M059J (cell line): ENCODE results near the gene RHOU. TPM values are rescaled to one million over a fixed set of nuclear protein-coding genes. Genes with fewer than 3 reads are reported as not detected.

Source experiments
- DNase-seq: peaks from one replicate; pipeline ENCODE4 v3.0.0-alpha.2; 2012; ENCODE audit warnings: low read depth
- total RNA-seq: library from RNA; depleted of rRNA; stranded (reverse); fragments of >200 nt; shearing (Covaris generic); gene quantifications from 2 replicates; pipeline ENCODE4 v1.2.3, GENCODE V29; 2014

RHOU gene
- total RNA-seq, 1 experiment from 2014 or later = 0.15 TPM

DNA sequence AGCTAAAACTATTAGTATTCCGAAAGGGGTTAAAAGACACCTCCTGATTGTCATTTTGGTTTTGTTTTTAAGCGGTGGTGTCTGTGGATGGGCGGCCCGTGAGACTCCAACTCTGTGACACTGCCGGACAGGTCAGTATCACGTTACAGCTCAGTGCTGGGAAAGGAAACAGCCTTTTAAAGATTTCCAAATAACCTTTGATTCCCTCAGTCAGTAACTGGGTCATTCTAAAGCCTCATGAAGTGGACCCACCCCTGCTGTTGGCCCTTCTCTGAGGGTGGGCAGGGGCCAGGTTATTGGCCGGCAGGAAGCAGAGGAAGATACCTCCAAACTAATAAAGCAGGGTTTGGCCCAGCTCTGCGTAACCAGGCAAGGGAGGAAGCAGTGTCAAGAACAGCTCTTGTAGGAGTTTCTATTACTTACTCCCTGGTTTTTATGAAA, 2.3 kb downstream of the RHOU start:
- no peak for DNase-seq

DNA sequence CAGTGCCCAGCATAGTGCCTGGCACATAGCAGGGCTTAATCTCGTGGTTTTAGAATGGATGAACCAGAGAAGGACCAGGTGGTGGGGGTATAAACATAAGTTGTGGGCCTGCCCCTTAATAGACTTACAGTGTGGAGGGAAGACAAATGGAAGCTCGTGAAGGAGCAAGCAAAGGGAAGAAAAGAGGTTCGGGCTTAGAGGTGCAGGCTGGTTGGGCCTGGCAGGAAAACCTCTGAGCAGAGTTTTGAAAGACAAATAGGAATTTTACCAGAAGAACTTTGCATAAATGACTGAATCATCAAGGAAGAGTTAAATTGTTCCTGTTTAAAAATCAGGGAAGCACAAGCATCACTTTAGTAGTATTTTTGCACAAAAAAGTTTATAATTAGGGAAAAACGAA, 4.5 kb downstream of the RHOU start:
- DNase-seq = no peak

DNA sequence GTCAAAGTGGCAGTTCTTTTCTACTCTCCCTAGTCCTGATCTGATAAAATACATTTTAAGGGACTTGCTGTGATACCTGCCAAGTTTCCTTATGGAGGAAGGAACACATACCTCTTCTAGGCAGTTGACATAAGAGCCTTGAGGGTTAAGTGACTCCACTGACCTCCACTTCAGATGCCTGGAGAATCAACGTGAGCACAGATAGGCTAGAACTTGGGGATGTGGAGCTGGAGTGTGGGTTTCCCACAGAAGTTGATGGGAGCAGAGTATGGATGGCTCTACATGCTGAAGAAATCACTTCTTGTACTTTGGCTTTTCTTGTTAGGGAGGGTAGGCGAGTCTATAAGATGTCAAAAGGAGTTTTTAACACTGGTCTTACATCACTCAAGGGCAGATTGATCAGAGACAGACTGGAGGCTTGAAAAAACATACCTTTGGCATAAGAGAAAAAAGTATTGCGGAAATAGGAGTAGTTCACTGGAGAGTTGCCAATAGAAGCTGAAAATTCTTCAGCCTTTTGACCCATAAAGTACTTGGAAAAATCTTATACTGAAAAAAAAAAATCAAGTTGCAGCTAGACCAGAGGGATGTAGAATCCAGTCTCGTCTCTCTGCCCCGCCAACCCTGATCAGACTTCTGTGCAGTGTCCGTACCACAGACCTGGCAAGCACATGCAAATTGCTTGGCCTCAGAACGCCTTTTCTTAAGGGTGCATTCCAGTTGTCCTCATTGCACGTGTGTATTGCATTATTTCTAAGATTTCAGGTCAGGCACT, 5.5 kb downstream of the RHOU start:
- no peak for DNase-seq

DNA sequence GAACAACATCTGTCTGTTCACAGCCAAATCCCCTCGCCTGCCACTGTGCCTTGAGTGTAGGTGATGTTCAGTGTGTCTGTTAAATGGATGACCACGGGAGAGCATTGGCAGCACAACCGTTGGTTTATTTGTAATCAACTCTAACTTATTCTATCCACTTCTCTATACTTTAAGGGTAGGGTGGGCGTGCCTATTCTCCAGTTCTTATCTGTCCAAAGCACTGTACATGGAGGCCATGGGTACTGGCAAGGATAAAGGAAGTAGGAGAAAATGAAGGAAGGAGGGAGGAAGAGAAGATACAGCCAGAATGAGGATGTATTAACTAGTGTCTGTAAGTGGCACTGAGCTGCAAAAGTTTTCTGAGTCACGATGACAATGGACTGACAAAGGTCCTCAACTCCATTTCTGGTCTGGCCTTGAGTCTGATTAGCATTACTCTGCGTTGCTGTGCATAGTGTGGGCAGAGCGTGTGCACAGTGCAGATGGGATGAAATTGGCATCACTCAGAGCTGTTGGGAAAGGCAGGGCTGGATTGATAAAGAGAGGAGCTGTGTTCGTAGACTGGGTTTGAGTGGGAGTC, 7.1 kb downstream of the RHOU start:
- DNase-seq = no peak

DNA sequence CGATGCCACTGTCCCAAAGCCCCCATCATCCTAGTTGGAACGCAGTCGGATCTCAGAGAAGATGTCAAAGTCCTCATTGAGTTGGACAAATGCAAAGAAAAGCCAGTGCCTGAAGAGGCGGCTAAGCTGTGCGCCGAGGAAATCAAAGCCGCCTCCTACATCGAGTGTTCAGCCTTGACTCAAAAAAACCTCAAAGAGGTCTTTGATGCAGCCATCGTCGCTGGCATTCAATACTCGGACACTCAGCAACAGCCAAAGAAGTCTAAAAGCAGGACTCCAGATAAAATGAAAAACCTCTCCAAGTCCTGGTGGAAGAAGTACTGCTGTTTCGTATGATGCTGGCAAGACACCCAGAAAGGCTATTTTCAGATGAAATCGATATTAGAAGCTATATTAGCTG, 8.1 kb downstream of the RHOU start:
- DNase-seq = no peak

DNA sequence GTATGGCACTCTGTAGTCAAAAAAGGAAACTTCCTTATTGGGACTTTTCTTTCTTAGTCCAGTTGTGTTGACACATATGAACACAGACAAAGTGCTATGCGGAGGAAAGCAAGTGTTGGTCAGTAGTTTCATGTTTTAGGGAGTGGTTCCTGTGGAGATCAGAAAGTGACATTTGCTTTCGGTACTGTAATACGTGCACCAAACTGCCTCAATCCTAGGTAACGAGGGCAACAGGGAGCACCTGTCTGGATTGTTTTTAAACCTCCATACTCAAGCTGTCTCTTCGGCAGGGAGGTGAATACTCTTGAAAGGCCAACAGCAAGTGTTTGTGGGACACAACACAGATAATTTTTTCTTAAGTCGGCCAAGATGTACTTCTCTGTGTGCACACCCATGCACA, 9.1 kb downstream of the RHOU start:
- no peak for DNase-seq

DNA sequence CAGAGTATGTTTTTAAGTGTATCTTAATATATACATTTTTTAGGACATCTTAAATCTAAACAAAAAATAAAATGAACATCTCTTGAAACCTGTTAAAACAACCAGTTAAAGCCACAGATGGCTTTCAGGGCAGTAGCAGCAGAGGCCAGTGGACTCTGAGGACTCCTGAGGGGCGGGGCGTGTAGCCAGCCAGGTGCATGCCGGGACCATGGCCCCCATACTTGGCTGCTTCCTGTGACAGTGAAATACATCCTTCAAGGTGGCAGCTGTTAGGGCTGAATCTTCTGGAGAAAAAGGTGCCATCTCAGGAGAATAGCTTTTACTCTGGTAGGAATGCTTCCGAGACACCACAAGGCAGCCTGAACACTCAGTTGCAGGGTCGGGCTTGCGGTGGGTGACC, 9.6 kb downstream of the RHOU start:
- no peak for DNase-seq

DNA sequence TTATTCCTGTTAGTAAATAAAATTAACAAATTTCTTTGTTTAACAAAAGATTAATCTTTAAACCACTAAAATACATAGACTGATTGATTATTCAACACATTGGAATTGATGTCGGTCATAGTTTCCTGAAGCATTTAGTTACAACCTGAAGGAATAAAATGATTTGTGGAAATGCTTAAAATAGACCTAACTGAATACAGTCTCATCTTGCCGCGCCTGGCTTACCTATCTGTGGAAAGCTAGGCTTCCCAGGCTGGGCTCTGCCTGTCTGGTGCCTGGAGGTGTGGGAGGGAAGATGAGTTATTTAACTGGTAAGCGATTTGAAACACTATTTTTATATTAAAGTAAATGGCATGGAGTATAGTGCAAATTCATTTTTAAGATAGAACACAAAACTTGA, 10.2 kb downstream of the RHOU start:
- DNase-seq = no peak

DNA sequence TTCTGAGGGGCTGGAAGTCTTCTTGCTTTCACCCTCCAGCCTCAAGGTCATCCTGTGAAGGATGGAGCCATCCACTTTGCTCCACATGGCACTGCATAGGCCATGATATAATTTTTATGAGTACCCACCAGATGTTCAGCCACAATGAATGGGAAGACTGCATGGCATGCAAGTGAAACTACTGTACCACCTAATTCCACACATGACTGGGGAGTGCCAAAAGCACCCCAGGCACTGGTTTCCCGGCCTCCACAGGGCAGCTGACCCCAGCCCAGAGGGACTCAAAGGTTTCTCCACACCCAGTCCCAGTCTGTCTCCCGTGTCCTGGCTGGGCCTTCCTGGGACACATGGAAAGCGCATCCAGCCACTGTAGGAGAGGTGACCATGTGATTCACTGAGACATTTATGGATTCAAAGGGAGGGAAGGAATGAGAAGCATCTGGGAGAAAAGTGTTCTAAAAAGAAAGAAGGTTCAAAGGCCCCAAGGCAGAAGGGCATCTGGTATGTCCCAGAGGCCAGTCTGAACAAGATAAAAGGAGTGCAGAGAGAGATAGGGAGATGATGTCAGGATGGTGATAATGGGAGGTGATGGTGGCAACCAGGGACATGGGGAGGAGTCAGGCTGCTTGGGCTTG, 12.1 kb downstream of the RHOU start:
- DNase-seq = no peak

DNA sequence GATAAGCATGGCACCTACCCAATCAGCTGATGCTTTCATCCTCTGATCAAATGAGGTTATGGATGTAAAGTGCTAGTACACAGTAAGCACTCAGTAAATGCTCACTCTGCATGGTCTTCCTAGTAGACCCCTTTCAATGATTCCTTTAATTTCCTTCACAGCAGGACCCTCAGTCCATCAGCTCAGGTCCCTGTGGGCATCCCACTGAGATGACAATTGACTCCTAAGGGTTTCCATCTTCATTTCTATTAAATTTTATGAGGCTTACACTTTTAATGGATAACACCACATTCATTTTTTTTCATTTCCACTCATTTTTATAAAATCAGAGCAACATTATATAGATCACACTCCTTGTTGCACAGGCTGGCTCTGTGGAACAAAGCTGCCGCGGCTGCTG, 12.8 kb downstream of the RHOU start:
- DNase-seq = no peak

DNA sequence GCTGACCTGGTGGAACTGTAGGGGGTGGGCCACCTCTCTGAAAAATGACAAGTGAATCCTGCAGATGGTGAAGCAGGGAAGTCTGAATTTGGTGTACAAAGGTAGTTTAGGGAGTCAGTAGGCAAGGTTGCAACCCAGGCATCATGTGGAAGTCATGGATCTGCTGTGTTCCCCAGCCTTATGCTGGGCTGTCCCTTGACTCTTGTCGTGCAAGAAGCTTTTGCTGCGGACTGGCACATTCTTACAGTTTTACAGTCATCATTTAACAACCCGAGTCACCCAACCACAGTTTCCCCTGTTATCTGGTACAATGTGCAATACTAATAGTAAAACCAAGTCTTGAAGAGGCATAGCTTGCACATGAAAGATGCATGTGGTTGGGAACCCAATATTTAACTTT, 13.2 kb downstream of the RHOU start:
- no peak for DNase-seq

DNA sequence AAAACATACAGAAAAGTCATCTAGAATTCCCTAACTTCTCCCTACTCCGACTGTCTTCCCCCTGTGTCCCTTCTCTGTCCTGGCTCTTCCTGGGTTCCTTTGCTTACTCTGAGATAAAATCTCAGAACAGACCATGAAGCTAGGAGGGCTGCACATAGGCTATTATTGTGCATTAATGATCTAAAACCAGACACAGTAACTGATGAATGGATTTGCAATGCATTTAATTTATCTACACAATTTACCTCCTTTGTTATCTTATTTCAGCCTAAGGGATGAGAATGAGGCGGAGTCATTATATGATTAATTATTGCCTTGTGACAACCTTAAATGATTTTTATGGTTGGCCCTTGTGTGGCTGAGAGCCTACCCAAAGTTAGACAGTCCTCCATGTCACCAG, 14.5 kb downstream of the RHOU start:
- no peak for DNase-seq

DNA sequence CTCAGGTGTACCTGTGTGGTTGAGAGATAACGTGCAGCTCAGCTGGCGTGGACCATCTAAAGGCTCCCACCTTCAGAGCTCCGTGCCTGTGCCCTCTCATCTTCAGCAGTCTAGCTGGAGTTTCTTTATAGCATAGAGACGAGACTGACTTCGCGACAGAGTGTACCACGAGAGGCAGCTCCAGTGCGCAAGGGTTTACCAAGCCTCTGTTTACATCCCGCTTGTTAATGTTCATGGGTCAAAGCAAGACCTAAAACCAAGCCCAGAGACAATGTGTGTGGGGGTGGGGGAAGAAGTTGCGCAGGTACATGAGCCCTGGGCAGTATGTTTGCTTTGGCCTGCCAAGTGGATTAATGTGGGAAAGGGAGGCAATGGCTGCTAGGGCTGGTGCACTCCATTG, 15.6 kb downstream of the RHOU start:
- DNase-seq = no peak

DNA sequence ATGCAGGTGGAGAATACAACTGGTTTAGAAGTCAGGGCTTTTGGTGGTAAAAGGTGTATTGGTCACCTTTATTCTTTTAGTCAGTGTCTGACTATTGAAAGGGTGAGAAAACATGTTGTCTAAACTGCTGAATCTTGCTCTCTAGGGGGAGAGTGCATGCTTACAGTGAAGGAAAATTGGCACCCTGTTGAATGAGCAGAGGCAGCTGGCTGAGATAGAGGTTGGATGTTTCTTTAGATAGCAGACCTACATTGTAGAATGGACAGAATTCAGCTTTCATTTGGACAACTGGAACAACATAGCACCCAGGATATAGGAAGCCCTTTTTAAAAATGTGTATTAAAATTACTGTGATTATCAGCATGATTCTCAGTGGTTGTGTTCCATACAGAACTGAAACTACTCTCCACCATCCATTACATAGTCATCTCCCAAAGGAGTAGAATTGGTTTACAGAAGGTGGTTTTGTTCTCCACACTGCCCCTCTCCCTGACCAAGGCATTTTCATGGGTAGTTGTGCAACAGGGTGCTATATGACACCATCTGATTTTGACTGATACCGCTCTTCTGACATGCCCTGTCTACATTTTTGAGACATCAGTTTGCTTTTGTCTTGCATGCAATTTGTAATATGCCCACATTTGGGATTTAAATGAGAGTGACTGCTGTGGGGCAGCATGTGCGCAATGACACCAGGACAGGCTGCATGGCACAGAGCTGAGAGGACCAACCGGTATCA, 16.2 kb downstream of the RHOU start:
- DNase-seq = no peak

DNA sequence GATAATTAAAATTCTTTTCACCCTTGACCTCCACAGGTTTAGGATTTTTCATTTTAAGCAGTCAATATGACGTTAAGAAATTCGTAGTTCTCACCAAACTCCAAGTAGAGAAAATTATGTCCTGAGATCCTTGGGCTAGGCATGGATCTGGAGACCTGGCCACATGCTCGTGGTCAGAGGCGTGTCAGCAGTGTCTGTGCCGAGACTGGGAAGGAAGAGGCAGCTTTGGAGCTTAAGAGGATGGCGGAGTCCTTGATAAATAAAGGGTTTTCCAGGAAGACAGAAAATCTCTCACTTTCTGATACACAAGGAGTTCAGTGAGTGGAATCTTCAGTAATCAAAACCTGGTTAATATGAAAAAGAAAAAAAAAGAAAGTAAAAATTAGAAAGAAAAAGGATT, 17.0 kb downstream of the RHOU start:
- no peak for DNase-seq

DNA sequence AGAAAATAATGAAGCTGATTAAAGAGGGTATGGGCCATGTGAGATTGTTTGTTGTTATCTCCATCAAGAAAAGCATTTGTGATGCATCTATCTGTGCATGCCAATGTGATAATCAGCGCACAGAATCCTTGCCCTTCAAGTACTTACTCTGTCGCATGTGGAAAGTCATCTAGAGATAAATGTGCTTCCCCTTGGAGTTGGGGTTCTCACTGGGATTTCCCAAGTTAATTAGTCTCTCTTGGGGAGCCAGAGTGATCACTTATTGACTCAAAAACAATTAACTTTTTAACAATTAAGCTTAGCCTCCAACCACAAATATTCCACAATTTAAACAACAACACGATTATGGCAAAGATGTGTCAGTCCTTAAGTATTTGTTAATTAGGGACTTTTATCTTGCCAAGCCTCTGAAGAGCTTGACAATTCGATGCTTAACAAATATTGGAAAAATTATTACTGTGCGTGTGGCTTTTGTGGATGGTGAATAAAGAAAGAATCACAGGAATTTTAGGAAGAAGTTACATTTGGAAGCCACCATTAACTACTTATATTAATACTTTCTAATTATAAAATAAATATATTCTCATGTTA, 17.5 kb downstream of the RHOU start:
- no peak for DNase-seq

DNA sequence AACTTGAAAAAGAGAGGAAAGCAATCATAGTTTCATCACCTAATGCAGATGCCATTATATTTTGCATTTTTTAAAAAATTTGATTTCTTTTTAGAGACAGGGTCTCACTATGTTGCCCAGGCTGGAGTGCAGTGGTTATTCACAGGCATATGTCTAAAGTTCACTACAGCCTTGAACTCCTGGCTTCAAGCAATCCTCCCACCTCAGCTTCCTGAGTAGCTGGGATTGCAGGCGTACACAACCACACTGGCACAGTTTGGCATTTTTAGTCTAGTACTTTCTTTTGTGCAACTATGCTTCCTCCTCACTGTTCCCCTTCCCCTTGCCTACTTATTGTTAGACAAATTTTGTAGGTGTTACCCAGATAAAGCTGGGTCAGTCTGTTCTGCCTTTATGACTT, 18.0 kb downstream of the RHOU start:
- no peak for DNase-seq

DNA sequence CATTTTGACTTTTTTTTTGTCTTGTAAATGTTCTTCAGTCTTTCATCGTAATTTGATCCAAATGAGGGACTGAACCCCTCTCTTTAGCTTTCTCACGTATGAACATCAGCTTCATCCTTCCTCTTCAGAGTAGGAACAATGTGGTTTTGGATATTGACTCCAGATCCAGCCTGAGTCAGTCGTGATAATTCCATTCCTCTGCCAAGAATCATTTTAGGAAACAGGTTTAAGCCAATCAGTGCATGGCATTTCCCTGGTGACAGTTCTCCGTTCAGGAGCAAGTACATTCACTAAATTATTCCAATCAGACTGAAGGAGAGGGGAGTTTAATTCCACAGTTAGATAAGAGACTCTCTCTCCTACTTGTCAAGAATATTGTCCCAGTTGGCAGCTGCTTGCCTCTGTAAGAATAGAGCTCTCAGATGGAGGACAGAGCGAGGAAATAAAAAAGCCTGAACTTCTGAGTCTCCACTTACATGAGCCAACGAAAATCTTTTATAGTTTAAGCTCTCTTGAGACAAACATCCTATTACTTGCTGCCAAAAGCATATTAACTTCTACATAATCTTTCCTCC, 18.6 kb downstream of the RHOU start:
- no peak for DNase-seq

DNA sequence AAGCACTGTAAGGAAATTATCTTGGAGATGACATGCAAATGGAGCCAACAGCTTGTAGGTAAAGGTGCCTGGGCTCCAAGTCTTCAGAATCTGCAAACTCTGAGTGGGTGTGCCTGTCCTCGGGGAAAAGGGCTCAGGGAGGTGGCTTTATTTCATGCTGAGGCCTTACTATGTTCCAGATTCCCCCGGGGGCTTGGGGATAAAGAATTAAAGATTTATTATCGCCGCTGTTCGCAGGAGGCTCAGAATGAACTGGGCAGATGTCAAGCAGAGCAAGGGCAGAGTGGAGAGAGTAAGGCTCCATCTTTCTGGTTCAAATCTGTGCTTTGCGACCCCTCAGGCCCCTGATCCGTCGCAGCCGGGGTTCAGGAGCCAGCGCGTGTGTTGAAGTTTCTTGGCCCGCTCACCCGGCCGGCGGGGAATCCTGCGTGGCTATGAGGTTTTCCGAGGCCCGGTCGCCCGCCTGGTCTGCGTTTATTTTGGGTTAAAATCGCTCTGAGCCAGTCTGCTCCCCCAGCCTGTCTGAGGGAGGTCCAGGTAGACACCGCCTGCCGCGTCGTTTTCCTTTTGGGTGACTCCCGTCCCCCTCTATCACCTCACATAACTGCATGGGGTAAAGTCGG, 19.5 kb downstream of the RHOU start:
- DNase-seq = no peak

DNA sequence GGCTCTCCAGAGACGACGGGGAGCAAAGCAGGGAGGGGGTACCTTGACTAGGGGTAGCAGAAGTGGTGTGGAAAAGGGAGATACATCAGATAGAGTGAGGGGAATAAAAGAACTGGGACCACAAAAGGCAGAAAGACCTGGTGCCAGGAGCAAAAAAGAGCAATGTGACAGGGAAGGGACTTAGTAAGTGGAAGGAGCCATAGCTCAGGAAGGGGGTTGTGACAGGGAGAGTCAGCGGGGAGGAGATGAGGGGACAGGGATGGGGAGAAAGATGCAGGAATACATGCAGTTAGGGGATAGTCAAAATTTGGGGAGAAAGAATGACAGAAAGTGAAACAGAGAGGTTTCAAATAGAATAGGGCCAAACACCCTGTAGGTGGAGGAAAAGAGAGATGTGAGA, 20.5 kb downstream of the RHOU start:
- DNase-seq = no peak

DNA sequence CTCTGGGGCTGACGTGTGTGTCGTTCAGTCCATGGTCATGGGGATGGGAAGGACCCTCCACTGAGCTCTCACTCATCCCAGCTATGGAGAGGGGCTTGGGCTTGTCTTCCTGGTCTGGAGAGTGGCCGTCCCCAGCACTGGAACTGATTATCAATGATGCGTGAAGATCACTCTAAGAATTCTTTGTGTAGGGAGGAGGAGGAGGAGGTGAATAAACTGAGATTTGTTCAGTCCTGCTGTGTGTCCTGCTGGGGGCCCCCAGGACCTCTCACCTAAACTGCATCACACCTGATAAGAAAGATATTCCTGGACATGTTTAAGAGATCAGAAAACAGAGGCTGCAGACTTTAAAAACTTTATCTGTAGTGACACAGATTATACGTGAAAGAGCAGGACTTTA, 21.2 kb downstream of the RHOU start:
- DNase-seq = no peak
